Subcutaneous adipose tissue (tissue), 4 donors: ENCODE data around the gene SHB. TPM values are rescaled to one million over a fixed set of nuclear protein-coding genes. Genes with fewer than 3 reads are reported as not detected.

Experiments used
- CTCF ChIP-seq: fragments of 450-650 bp; IDR thresholded peaks from one replicate; pipeline ENCODE4 v1.5.1; 2016; ENCODE audit warnings: low read depth, mild to moderate bottlenecking, control low read depth, antibody characterized with exemption, moderate library complexity
- total RNA-seq, 4 donors: library from RNA; depleted of rRNA; stranded (reverse); fragments of >200 nt; gene quantifications; one replicate each; pipeline ENCODE4 v1.1.0, GENCODE V29; 2016

SHB gene
- total RNA-seq, 4 donors from 2014 or later: 2.6 to 5.7 (median 4.7) TPM

DNA sequence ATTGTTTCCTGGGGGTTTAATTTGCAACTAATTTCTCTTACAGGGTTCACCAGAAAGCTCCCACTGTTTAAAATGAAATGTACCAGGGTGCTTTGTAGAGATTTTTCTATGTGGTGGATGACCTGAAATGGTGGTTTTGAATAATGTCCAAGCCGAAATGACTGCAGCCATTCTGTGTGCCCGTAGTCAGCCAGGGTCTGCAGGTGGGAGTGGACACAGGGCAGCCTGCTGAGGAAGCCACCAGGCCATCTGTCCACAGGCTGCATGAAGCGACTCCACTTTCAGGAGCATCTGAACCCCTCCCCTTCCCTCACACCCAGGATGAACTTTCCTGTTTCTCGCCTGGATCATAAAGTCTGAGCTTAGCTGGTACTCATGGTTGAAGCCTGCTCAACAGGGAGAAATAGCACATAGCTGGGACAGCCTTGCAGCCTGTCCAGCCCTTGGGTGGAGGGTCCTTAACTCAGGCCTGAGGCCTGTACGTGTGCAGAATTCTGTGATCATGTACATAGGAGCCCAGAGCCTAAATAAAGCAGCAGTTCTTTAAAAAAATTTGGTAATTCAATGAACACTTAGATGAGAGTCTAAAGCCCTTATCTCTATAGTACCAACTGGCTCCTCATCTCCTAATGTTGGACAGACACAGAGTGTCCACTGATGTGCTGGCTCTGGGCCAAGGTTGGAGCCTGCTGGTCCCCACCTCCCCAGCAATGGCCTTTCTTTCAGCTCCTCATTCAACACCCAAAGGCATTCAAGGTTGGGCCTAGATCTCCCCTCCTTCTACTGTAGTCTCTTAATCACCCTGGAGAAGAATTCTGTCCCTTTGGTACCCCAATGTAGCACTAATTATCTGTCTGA, 72.8 kb downstream of the SHB start:
- TF ChIP-seq CTCF: no peak

DNA sequence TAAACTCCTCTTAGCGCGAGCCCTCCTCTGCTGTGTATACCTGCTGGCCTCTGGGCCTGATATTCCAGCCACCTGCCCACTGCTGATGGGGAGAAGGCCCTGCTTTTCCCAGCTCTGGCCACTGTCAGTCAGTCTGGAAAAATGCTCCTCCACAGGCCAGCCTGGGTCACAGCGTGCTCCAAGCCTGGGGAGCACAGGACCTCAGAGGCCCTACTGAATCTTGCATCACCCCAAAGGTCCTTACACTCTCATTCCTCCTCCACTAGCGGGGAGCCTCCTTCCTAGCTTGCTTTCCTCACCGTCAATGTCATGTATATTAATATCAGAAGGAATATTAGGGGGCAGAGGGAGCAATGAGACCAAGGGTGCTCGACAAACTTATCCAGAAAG, 73.7 kb downstream of the SHB start:
- TF ChIP-seq CTCF: no peak

DNA sequence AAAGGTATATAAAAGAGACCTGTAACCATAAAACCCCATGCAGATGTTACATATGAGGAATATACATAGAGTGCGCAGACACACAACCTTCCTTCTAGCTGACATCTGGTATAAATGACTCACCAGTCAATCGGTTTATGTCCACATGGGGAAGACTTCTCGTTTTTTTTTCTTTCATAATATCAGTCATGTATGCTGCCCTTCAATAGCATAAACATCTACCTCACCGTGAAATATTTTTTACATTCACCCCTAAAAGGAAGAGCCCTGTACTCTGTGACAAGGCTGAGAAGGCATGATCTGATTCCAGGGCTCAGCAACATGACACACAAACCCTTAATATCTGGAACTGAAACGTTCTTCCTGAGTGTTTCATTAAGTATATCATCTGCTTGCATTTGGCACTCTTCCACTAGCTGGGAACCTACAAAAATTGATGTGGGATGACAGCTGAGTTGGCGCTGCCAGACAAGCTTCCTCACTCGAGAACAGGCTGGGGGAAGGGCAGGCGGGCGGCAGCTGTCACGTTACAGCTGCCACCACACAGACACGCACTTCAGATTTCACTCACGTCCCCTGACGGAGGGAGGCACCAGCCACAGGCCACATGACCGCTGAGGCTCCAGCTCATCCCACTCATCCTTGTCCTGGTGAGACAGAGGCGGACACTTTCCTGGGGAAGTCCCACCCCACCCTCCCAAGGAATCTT, 74.2 kb downstream of the SHB start:
- no peak for TF ChIP-seq CTCF

DNA sequence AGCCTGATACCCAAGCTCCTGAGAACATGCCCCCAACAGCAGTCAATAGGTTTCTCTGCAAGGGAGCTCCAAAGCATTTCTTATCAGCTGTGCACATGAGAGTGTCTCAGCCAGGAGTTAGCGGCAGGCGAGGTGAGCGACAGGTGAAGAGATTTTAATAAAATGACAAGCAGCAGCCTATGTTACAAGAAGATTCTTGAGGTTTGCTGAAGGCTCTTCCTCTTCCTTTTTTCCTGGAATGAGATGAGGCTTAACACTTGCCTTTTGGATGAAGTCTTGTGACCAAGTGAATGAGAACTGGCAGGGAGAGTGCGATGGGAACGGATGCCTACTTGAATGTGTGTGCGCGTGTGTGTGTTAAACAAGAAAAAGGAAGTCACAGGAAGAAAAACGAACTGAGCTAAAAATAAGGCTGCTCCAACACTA, 76.1 kb downstream of the SHB start:
- no peak for TF ChIP-seq CTCF

- TF ChIP-seq CTCF: no peak
Measured at GRCh38 chr9:37990404-37991015, 78.5 kb downstream of the SHB start.

DNA sequence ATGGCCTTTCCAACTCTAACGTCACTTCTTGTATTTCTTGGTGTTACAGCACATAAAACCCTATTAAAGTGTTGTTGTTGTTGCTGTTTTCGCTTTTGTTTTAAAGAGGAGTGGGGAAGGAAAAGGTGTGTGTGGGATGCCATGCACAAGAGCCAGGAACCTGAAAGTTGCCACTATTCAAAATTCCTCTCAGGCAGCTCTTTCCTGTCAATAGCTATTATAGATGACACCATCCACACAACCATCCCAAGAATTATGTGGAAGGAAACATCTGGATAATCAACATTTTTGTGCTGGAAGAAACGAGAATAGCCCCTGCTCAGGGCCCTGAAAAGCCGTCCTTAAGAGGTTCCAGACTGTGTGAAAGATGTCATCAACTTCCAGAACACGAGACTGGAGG, 79.3 kb downstream of the SHB start:
- TF ChIP-seq CTCF: no peak

- no peak for TF ChIP-seq CTCF
Measured at GRCh38 chr9:37988602-37989001, 80.4 kb downstream of the SHB start.
